ENCODE results near the gene OPN1SW. TPM values are rescaled to one million over a fixed set of nuclear protein-coding genes. Genes with fewer than 3 reads are reported as not detected.

Gene OPN1SW, protein sequence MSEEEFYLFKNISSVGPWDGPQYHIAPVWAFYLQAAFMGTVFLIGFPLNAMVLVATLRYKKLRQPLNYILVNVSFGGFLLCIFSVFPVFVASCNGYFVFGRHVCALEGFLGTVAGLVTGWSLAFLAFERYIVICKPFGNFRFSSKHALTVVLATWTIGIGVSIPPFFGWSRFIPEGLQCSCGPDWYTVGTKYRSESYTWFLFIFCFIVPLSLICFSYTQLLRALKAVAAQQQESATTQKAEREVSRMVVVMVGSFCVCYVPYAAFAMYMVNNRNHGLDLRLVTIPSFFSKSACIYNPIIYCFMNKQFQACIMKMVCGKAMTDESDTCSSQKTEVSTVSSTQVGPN
- not detected for total RNA-seq

DNA sequence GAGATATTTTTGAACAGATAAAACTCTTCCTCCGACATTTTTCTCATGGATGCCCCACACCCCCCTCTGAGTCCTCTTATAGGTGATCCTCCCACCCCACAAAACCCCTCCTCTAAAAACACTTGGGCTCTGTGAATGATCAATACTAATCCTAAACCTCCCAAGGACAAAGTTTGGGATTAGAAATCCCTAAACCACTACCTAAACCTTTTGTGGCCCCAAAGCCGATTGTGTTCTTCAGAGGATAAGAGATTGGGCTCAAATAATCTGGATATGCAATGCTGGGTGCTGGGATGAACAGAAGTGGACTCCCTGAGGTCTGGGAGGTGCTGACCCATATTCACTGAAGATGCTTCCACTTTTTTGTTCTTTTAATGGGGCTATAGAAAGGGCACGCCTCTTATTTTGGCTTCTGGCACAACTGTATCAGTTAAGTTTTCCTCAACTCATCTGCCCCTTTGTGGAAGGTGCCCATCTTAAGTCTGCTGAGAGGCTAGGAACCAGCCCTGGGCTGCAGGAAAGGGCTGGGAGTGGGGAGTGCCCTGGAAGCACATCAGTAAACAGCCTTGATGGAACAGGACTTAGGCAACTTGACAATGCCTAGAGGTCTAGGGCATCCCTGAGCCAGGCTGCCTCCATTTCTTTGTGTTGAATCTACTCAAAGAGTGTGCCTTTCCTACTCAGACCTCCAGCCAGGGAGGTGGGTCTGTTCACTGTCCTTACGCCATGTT is at the start of gene OPN1SW:
TSS of gene OPN1SW (minus strand) at position 51 of the 731 bp plus-strand sequence. CDS start at position 38, 13 bp downstream.
- H3K4me3 ChIP-seq (ENCODE audit: low read depth, poor library complexity, severe bottlenecking): no peak within 1 kb of the TSS
- TF ChIP-seq, protein P1, sequence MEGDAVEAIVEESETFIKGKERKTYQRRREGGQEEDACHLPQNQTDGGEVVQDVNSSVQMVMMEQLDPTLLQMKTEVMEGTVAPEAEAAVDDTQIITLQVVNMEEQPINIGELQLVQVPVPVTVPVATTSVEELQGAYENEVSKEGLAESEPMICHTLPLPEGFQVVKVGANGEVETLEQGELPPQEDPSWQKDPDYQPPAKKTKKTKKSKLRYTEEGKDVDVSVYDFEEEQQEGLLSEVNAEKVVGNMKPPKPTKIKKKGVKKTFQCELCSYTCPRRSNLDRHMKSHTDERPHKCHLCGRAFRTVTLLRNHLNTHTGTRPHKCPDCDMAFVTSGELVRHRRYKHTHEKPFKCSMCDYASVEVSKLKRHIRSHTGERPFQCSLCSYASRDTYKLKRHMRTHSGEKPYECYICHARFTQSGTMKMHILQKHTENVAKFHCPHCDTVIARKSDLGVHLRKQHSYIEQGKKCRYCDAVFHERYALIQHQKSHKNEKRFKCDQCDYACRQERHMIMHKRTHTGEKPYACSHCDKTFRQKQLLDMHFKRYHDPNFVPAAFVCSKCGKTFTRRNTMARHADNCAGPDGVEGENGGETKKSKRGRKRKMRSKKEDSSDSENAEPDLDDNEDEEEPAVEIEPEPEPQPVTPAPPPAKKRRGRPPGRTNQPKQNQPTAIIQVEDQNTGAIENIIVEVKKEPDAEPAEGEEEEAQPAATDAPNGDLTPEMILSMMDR (IDR thresholded peaks at IDR 0.05): no peak
- TF ChIP-seq POLR2A (IDR thresholded peaks at IDR 0.05): no peak
- DNase-seq (ENCODE audit: low spot score in 2 of 2): no peak
- intact Hi-C loops (cut with DNase I; ENCODE audit: low total_unique reads): no loop called here
- WGBS, 2 donors: 92 to 100% methylated on average over 4 of the region's 4 CpGs

DNA sequence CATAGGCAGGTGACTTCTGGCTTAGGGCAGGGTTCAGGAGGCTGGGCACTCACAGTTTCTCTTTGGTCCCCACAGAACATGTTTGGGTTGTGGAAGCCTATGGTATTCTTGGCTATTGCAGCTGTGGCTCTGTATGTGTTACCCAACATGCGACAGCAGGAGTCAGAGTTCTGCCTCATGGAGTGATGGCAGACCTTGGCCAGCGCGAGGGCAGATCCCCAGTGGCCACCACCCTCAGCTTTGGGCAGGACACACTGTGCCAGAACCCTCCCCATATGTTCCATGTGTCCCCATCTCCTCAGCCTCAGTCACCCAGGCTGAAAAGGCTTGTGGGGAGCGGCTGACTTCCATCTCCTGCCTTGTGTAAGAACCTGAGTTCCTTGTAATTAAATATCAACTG is 46.1 kb upstream of the OPN1SW start:
- intact Hi-C loops (cut with DNase I; ENCODE audit: low total_unique reads): no loop called here
- DNase-seq (ENCODE audit: low spot score in 2 of 2): no peak
- 94 to 97% methylated on average over 4 of the region's 4 CpGs for WGBS, 2 donors
- TF ChIP-seq, protein P1 (IDR thresholded peaks at IDR 0.05): no peak
- TF ChIP-seq POLR2A (IDR thresholded peaks at IDR 0.05): no peak
- no peak overlapping the region for H3K4me3 ChIP-seq (ENCODE audit: low read depth, poor library complexity, severe bottlenecking)

DNA sequence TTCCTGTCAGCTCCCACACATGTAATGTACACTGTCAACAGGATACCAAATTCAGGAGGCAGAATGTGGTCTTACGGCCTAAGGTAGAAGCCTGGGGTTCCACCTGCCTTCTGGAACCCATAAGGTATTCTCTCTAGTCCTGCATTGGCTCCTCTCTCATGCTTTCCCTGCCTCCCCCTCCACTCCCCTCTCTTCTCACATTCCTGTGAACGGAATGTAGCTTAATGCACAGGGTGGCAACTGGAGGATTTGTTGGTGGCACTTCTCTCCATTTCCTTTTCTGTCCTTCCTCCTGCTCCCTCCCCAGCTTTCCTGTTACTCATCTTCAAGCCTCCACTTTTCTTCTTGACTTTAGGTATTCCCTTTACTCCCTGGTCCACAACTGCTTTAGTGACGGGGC is 43.1 kb upstream of the OPN1SW start:
- no peak overlapping the region for H3K4me3 ChIP-seq (ENCODE audit: low read depth, poor library complexity, severe bottlenecking)
- TF ChIP-seq, protein P1 (IDR thresholded peaks at IDR 0.05): no peak
- TF ChIP-seq POLR2A (IDR thresholded peaks at IDR 0.05): no peak
- intact Hi-C loops (cut with DNase I; ENCODE audit: low total_unique reads): no loop called here
- DNase-seq (ENCODE audit: low spot score in 2 of 2): no peak
- WGBS, 2 donors: 82 to 95% methylated on average over 3 of the region's 3 CpGs

DNA sequence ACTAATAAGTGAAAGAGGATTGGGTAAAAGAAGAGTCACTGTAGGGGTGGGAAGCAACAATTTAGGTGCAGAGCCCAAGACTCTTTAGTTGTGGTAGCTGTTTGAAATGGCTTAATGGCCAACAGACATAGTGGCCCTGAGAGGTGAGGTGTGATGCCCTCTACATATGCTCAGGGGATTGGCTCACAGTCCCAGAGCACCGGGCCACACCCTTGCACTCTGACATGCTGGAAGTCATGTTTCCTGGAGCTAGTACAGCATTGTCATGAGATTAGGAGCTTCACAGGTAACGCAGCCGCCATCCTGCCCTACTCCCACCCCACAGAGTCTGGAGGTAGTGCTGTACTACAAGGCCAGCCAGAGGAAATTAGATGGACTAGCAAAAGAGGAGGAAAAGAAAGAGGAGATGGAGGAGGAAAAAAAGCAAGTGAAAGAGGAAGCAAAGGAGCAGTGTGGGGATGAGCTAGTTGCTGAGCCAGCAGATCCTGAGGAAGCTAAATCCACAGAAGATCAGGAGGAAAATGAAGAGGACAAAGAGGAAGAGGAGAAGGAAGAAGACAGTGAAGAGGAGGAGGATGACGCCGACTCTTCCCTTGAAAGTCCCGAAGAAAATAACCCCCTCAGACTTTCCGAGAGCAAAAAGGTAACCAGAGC is 39.8 kb upstream of the OPN1SW start:
- no peak for DNase-seq (ENCODE audit: low spot score in 2 of 2)
- TF ChIP-seq, protein P1 (IDR thresholded peaks at IDR 0.05): no peak
- no peak for TF ChIP-seq POLR2A (IDR thresholded peaks at IDR 0.05)
- 76 to 79% methylated on average over 7 of the region's 7 CpGs for WGBS, 2 donors
- intact Hi-C loops (cut with DNase I; ENCODE audit: low total_unique reads): no loop called here
- H3K4me3 ChIP-seq (ENCODE audit: low read depth, poor library complexity, severe bottlenecking): no peak overlapping the region

DNA sequence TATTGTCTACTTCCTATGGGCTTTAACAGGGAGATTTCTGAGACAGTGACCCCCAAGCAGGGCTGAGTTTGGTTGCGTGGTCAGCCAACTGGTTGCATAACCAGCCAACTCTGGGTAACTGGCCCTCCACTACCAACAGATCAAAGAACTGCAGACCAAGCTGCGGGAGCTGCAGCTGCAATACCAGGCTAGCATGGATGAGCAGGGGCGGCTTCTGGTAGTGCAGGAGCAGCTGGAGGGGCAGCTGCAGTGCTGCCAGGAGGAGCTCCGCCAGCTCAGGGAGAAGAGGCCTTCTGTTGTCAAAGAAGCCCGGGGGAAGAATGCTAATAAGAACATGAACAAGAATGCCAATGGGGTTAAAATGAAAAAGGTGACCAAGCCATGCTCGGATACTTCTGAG is 38.9 kb upstream of the OPN1SW start:
- no peak for DNase-seq (ENCODE audit: low spot score in 2 of 2)
- intact Hi-C loops (cut with DNase I; ENCODE audit: low total_unique reads): no loop called here
- WGBS, 2 donors: 82 to 83% methylated on average over 6 of the region's 6 CpGs
- TF ChIP-seq, protein P1 (IDR thresholded peaks at IDR 0.05): no peak
- TF ChIP-seq POLR2A (IDR thresholded peaks at IDR 0.05): no peak
- no peak overlapping the region for H3K4me3 ChIP-seq (ENCODE audit: low read depth, poor library complexity, severe bottlenecking)
